SK-N-SH (cell line): ENCODE results near the gene SDHAF3.

Experiments
- CHD2 ChIP-seq: fragments of 150-350 bp; IDR thresholded peaks from 2 replicates; pipeline ENCODE4 v1.6.1; 2018; ENCODE audit warnings: low read length; ENCODE audit not compliant: partially characterized antibody
- EP300 ChIP-seq, 2 experiments: IDR thresholded peaks; 2 replicates each; pipeline versions ENCODE4 v1.4.0 to v1.6.1; 2012; ENCODE audit warnings: borderline replicate concordance in 1 of 2, low read depth in 1 of 2, low read length in 1 of 2
- EZH2phosphoT487 ChIP-seq: fragments of 200-600 bp; sonication (generic); IDR thresholded peaks from 2 replicates; pipeline ENCODE4 v1.6.1; 2017; ENCODE audit warnings: low read depth, mixed run types, mild to moderate bottlenecking, antibody characterized with exemption, moderate library complexity, borderline replicate concordance
- FOXM1 ChIP-seq: IDR thresholded peaks from 2 replicates; pipeline ENCODE4 v1.4.0; 2012; ENCODE audit warnings: low read depth, mild to moderate bottlenecking
- GABPA ChIP-seq: IDR thresholded peaks from 2 replicates; pipeline ENCODE4 v1.4.0; 2012; ENCODE audit warnings: low read depth, mild to moderate bottlenecking
- MXI1 ChIP-seq: IDR thresholded peaks from 2 replicates; pipeline ENCODE4 v1.6.1; 2012; ENCODE audit warnings: mild to moderate bottlenecking, low read depth, low read length, improper control_type of control experiment
- POLR2AphosphoS5 ChIP-seq: IDR thresholded peaks from 2 replicates; pipeline ENCODE4 v1.6.1; 2012; ENCODE audit warnings: low read depth, low read length
- RCOR1 ChIP-seq: fragments of 150-350 bp; IDR thresholded peaks from 2 replicates; pipeline ENCODE4 v1.6.1; 2017; ENCODE audit warnings: antibody characterized with exemption, low read length
- TAF1 ChIP-seq: IDR thresholded peaks from 2 replicates; pipeline ENCODE4 v1.6.1; 2012; ENCODE audit warnings: low read depth, mild to moderate bottlenecking, low read length, moderate library complexity, borderline replicate concordance
- TCF12 ChIP-seq: IDR thresholded peaks from 2 replicates; pipeline ENCODE4 v1.4.0; 2012
- TF ChIP-seq, protein P1 (sequence below): fragments of 200-600 bp; sonication (generic); IDR thresholded peaks from 2 replicates; pipeline ENCODE4 v1.6.1; 2017; ENCODE audit warnings: antibody characterized with exemption, mild to moderate bottlenecking, moderate library complexity
- TF ChIP-seq, protein P2 (sequence below): IDR thresholded peaks from 2 replicates; pipeline ENCODE4 v1.4.0; 2012; ENCODE audit warnings: low read depth
- TF ChIP-seq, protein P3 (sequence below): IDR thresholded peaks from 2 replicates; pipeline ENCODE4 v1.6.1; 2012; ENCODE audit warnings: mild to moderate bottlenecking, low read depth, low read length, moderate library complexity

DNA sequence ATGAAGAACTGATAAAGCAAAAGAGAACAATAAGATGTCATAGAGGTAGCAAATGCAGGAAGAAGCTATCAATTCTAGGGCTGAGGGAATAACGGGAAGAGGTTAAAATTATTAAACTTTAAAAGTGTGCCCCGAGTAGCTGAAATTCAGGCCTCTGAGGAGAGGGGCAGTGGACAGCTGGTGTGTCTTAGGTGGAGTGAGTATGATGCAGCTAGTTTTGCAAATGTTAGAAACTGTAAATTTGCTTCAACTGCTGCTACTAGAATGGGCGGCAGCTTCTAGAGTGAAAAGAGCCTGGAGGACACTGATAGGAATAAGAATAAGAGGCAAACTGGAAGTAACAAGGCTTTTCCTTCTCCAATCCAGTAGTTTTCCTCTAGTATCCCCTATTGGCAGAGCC, 87.3 kb downstream of the SDHAF3 start:
- TF ChIP-seq, protein P1, sequence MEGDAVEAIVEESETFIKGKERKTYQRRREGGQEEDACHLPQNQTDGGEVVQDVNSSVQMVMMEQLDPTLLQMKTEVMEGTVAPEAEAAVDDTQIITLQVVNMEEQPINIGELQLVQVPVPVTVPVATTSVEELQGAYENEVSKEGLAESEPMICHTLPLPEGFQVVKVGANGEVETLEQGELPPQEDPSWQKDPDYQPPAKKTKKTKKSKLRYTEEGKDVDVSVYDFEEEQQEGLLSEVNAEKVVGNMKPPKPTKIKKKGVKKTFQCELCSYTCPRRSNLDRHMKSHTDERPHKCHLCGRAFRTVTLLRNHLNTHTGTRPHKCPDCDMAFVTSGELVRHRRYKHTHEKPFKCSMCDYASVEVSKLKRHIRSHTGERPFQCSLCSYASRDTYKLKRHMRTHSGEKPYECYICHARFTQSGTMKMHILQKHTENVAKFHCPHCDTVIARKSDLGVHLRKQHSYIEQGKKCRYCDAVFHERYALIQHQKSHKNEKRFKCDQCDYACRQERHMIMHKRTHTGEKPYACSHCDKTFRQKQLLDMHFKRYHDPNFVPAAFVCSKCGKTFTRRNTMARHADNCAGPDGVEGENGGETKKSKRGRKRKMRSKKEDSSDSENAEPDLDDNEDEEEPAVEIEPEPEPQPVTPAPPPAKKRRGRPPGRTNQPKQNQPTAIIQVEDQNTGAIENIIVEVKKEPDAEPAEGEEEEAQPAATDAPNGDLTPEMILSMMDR, result no peak
- TF ChIP-seq POLR2AphosphoS5 (no peak), RCOR1 (no peak), CHD2 (no peak), TCF12 (no peak), EZH2phosphoT487 (no peak), GABPA (no peak), EP300 (IDR thresholded peaks at IDR 0.05; ENCODE audit: borderline replicate concordance in 1 of 2, low read depth in 1 of 2, low read length in 1 of 2) (no peak), TAF1 (no peak), FOXM1 (no peak), MXI1 (no peak)
- TF ChIP-seq, protein P2, sequence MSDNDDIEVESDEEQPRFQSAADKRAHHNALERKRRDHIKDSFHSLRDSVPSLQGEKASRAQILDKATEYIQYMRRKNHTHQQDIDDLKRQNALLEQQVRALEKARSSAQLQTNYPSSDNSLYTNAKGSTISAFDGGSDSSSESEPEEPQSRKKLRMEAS, result no peak
- TF ChIP-seq, protein P3, sequence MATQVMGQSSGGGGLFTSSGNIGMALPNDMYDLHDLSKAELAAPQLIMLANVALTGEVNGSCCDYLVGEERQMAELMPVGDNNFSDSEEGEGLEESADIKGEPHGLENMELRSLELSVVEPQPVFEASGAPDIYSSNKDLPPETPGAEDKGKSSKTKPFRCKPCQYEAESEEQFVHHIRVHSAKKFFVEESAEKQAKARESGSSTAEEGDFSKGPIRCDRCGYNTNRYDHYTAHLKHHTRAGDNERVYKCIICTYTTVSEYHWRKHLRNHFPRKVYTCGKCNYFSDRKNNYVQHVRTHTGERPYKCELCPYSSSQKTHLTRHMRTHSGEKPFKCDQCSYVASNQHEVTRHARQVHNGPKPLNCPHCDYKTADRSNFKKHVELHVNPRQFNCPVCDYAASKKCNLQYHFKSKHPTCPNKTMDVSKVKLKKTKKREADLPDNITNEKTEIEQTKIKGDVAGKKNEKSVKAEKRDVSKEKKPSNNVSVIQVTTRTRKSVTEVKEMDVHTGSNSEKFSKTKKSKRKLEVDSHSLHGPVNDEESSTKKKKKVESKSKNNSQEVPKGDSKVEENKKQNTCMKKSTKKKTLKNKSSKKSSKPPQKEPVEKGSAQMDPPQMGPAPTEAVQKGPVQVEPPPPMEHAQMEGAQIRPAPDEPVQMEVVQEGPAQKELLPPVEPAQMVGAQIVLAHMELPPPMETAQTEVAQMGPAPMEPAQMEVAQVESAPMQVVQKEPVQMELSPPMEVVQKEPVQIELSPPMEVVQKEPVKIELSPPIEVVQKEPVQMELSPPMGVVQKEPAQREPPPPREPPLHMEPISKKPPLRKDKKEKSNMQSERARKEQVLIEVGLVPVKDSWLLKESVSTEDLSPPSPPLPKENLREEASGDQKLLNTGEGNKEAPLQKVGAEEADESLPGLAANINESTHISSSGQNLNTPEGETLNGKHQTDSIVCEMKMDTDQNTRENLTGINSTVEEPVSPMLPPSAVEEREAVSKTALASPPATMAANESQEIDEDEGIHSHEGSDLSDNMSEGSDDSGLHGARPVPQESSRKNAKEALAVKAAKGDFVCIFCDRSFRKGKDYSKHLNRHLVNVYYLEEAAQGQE, result no peak
